ENCODE results near the gene ENGASE.

The ENGASE gene

DNA sequence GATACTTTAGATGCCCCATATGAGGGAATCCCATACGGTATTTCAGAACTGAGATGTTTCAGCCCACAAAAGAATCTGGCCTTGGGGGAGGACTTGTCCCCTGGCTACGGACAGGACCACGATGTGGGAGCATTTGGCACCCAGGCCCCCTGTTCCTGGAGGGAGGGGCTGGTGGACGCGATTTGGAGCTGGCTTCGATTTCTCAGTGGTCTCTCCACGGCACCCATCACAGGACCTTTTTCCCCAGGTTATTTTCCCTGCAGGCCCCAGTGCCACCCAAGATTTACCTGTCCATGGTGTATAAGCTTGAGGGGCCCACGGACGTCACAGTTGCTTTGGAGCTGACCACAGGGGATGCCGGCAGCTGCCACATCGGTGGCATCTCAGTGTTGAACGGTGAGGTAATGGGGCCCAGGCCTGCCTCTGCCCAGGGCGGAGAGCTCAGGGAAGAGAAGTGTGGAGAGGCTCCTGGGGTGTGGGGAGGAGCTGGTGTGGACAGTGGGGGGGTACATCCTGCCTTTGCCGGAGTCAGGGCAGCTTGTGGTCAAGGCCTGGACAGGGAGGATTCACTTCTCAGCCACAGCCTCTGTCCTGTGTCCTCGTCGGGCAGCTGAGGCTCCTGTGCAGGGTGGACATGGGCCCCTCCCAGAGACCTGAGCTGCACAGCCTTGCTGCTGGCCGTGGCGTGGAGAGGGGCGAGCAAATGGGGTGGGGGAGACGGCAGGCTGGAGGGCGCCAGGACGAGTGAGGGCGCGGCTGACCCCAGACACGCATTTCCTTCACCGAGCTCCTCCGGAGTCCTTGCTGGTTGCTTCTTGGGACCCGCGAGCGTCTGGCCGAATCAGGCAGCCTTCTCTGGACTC is 9.9 kb downstream of the ENGASE start:
- Histone ChIP-seq H3K36me3 (ENCODE audit: control insufficient read depth in 1 of 2, insufficient read depth in 2 of 2, low read length in 2 of 2) (peaks cover 10 to 56% of the 10 kb centered on the region in 2 donors), H3K27me3 (ENCODE audit: low read depth, low read length) (no peaks in the 10 kb centered on the region)

DNA sequence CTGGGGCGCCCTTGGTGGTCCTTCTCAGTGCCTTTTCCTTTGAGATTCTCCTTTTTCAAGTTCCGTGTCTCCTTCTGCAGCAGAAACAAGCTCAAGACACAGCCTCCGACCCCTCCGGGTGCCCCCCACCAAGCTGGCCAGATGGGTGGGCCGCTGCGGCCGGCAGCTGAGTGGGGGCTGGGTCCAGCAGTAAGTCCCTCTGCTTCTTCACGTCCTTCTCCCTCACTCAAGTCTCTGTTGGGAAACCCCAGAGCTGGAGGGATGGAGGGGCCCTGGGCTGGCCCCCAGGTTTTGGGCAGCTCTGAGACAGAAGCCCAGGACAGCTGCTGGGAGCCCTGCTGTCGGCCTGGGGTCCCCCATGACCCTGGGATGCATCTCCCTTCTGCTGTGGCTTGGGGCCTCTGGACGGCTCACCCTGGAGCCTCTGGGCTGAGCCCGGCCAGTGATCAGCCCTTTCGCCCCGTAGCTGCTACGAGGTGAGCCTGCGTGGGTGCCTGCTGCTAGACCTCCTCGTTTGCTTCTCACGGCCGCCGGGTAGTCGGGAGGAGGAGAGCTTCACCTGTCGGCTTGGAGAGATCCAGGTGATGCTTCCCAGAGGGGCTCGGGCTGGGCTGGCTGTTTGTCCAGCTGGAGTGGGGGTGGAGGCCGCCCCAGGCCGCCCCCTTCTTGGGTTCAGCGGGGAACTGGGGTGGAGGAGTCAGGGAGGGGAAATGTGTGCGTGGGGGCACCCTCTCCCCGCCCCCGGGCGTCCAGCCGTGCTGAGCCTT is 10.7 kb downstream of the ENGASE start:
- H3K27me3 ChIP-seq (ENCODE audit: low read depth, low read length) = no peaks in the 10 kb centered on the region
- no peak overlapping the region for H3K4me3 ChIP-seq (ENCODE audit: low read depth in 1 of 2, low read length in 2 of 2)
- no peaks in the 10 kb centered on the region for H3K4me1 ChIP-seq (ENCODE audit: control insufficient read depth in 1 of 2, insufficient read depth in 2 of 2, low read length in 2 of 2)
- peaks cover 4 to 48% of the 10 kb centered on the region in 2 donors for H3K36me3 ChIP-seq (ENCODE audit: control insufficient read depth in 1 of 2, insufficient read depth in 2 of 2, low read length in 2 of 2)
- H3K9me3 ChIP-seq (ENCODE audit: control insufficient read depth in 1 of 2, low read length in 2 of 2) = no peaks in the 10 kb centered on the region
- H3K27ac ChIP-seq (ENCODE audit: low read length) = no peak overlapping the region

More for the DNA sequence above, 9.9 kb downstream of the ENGASE start:
- Histone ChIP-seq H3K4me3 (ENCODE audit: low read depth in 1 of 2, low read length in 2 of 2) (no peak overlapping the region), H3K4me1 (ENCODE audit: control insufficient read depth in 1 of 2, insufficient read depth in 2 of 2, low read length in 2 of 2) (no peaks in the 10 kb centered on the region), H3K27ac (ENCODE audit: low read length) (no peak overlapping the region), H3K9me3 (ENCODE audit: control insufficient read depth in 1 of 2, low read length in 2 of 2) (no peaks in the 10 kb centered on the region)

DNA sequence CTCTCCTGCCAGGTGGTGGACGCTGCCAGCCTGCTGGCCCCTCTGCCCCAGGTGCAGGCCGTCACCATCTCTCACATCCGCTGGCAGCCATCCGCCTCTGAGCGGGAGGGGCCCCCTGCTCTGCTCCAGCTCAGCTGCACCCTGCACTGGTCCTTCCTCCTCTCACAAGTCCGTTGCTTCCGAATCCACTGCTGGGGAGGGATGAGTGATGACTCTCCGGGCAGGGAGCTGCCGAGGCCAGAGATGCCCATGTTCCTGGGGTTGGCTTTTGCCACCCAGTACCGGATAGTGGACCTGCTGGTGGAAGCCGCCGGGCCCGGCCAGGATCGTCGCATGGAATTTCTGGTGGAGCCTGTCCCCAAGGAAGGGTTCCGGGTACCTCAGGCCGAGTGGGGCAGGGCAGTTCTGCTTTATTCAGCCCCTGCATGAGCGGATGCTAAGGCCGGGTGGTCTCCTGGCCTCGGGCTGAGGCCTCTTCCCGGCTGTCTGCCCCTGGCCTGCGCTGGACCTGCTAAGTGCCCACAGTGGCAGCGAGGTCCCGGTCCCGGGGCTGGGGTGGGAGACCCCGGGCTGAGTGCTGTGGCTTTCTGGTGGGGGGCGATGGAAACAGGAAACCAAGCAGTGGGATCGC is 11.4 kb downstream of the ENGASE start:
- H3K9me3 ChIP-seq (ENCODE audit: control insufficient read depth in 1 of 2, low read length in 2 of 2) = no peaks in the 10 kb centered on the region
- H3K4me1 ChIP-seq (ENCODE audit: control insufficient read depth in 1 of 2, insufficient read depth in 2 of 2, low read length in 2 of 2) = no peaks in the 10 kb centered on the region
- no peaks in the 10 kb centered on the region for H3K27me3 ChIP-seq (ENCODE audit: low read depth, low read length)
- H3K27ac ChIP-seq (ENCODE audit: low read length) = no peak overlapping the region
- peaks cover 0 to 41% of the 10 kb centered on the region in 2 donors for H3K36me3 ChIP-seq (ENCODE audit: control insufficient read depth in 1 of 2, insufficient read depth in 2 of 2, low read length in 2 of 2)
- H3K4me3 ChIP-seq (ENCODE audit: low read depth in 1 of 2, low read length in 2 of 2) = no peak overlapping the region

DNA sequence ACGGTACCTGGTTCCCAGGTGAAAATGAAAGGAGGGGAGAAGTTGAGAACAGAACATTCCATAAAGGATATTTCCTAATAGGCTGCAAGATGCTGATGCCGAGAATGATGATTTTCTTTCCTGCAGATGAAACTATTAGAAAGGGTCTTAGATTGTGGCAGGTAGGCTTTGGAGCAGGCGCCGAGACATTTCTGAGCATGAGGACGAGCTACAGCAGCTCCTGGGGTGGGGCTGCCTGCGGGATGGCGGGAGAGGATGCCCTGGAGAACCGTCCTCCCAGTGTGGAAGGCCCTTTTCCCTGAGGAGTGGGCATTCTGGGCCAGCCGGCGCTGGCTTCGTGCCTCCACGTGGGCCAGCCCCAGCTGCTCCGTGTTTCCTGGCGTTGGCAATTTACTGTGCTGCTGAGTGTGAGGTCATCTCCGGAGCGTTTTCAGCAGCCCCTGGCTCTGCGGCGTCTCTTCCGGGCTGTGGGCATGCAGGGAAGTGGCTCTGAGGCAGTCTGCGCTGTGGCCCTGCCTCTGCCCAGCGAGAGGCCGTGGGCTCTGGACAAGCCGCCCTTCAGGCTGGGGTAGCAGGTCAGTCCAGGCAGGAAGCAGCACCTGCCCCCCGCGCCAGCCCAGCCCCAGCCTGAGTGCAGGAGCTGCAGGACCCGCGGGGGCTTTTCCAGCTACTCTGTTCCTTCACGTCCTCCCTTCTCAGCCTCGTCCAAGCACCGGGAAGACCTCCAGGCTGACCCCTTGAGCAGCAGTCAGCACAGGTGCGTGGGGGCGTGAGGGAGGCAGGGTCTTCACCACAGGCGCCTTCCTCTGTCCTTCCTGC is 12.2 kb downstream of the ENGASE start:
- Histone ChIP-seq H3K27ac (ENCODE audit: low read length) (no peak overlapping the region), H3K9me3 (ENCODE audit: control insufficient read depth in 1 of 2, low read length in 2 of 2) (no peaks in the 10 kb centered on the region), H3K36me3 (ENCODE audit: control insufficient read depth in 1 of 2, insufficient read depth in 2 of 2, low read length in 2 of 2) (peaks cover 0 to 41% of the 10 kb centered on the region in 2 donors), H3K4me1 (ENCODE audit: control insufficient read depth in 1 of 2, insufficient read depth in 2 of 2, low read length in 2 of 2) (no peaks in the 10 kb centered on the region), H3K27me3 (ENCODE audit: low read depth, low read length) (no peaks in the 10 kb centered on the region), H3K4me3 (ENCODE audit: low read depth in 1 of 2, low read length in 2 of 2) (no peak overlapping the region)

DNA sequence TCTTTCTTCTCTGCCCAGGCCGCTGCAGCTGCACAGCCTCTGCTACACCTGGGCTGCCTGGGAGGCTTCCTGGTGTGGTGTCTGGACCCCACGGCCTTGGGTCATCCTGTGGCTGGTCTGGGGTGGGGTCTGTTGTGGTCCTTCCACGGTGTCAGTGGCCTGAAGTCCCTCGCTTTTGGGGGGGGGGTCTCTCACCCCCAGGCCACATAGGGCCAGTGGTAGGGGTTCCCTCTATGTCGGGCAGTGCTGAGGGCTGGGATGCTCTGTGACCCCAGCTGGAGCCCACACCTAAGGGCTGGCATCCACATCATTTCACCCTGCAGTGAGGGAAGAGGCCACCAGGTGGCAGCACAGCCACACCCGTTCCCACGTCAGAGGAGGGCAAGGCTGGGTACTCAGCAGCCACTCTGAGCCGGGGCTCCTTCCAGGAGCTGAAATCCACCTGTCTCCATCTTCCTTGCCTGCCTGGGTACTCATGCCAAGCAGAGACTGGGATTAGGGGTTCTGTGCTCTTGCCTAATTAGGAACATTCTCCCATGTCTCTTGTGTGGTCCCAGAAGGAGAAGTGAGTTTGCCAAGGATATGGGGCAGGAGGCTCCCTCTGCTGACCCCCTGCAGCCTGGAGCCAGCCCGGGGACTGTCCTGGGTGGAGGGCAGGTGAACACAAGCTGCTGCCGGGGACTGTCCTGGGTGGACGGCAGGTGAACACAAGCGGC is 13.0 kb downstream of the ENGASE start:
- H3K27me3 ChIP-seq (ENCODE audit: low read depth, low read length) = no peaks in the 10 kb centered on the region
- no peak overlapping the region for H3K4me3 ChIP-seq (ENCODE audit: low read depth in 1 of 2, low read length in 2 of 2)
- H3K36me3 ChIP-seq (ENCODE audit: control insufficient read depth in 1 of 2, insufficient read depth in 2 of 2, low read length in 2 of 2) = peaks cover 0 to 34% of the 10 kb centered on the region in 2 donors
- H3K4me1 ChIP-seq (ENCODE audit: control insufficient read depth in 1 of 2, insufficient read depth in 2 of 2, low read length in 2 of 2) = no peaks in the 10 kb centered on the region
- H3K9me3 ChIP-seq (ENCODE audit: control insufficient read depth in 1 of 2, low read length in 2 of 2) = no peaks in the 10 kb centered on the region
- no peak overlapping the region for H3K27ac ChIP-seq (ENCODE audit: low read length)

DNA sequence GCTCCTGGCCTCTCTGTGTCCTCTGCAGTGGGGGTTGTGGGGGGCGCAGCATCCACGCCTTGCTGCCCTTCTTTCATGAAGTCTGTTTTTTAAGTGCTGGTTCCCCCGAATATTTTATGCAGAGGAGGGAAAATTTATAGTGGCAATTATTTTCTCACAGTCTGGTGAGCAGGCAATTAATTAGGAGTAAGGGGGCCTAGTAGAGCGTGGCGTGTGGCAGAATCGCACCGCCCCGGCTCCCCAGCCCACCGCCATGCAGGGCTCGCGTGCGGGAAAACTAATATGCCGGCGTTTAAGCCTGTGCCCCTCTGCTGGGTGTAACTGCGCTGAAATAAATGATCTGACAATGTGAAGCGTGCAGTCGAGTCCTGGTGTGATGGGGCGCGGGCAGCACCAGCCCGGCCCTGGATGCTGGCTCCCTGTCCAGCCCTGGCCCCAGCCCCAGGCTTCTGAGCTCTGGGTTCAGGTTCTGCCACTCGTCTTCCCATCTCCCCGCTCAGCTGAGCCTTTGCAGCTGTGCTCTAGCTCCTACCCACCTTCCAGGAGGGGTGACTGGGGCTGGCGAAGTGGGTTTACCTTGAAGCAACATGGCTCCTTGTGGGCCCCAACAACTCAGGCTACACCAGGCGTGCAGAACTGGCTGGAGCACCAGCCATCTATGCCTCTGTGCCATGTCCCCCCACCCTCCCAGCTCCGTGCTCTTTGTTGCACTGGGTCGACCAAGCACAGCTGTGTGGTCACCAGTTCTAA is 13.8 kb downstream of the ENGASE start:
- H3K9me3 ChIP-seq (ENCODE audit: control insufficient read depth in 1 of 2, low read length in 2 of 2) = no peaks in the 10 kb centered on the region
- H3K27me3 ChIP-seq (ENCODE audit: low read depth, low read length) = no peaks in the 10 kb centered on the region
- H3K27ac ChIP-seq (ENCODE audit: low read length) = no peak overlapping the region
- H3K36me3 ChIP-seq (ENCODE audit: control insufficient read depth in 1 of 2, insufficient read depth in 2 of 2, low read length in 2 of 2) = peaks cover 0 to 32% of the 10 kb centered on the region in 2 donors
- H3K4me1 ChIP-seq (ENCODE audit: control insufficient read depth in 1 of 2, insufficient read depth in 2 of 2, low read length in 2 of 2) = no peaks in the 10 kb centered on the region
- no peak overlapping the region for H3K4me3 ChIP-seq (ENCODE audit: low read depth in 1 of 2, low read length in 2 of 2)

DNA sequence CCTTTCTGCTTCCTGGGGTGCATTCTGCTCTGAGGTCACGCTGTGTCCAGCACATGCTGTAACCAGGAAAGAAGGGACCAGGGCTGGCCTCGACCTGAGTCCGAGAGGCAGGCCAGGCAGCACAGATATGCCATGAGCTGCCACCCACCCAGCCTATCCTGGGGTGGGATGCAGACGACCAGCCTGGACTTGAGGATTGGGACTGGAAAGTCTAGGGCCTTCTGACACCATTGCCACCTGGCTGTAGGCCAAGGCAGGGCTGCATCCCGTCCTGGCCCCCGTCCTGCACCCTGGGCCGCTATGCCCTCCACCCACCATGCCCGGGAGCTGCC is 14.3 kb downstream of the ENGASE start:
- no peaks in the 10 kb centered on the region for H3K27me3 ChIP-seq (ENCODE audit: low read depth, low read length)

DNA sequence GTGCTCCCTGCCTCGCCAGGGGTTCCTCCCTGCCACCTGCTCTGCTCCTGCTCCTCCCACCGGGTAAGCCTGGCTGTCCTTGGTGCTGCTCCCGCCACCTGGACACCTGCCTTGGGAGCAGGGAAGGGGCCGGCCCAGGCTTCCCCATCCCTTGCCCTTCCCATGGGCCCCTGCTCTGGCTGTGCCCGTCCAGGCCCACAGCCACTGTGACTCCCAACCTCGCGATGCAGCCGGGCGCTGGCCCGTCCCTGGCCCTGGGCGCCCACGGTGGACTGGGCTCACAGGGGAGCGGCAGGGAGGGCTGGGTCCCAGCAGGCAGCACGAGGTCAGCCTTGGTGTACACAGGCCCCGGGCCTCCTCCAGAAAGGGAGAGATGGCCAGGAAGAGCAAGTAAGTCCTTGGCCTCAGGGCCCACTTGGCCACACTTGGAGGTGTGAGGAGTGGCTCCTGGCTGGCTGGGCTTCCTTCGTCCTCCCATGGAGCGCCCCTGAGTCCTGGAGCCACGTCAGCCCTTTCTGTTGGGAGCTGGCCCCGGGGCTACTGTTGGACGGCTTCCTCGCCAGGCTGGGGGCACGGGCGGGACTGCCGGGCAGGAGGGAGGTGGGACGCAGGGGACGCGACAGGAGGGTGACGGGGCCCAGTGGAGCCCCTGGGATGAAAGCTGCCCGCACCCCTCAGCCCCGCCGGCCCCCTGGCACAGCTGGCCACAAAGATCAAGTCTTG is 15.3 kb downstream of the ENGASE start:
- H3K4me3 ChIP-seq (ENCODE audit: low read depth in 1 of 2, low read length in 2 of 2) = no peak overlapping the region
- H3K9me3 ChIP-seq (ENCODE audit: control insufficient read depth in 1 of 2, low read length in 2 of 2) = no peaks in the 10 kb centered on the region
- H3K27ac ChIP-seq (ENCODE audit: low read length) = no peak overlapping the region
- H3K4me1 ChIP-seq (ENCODE audit: control insufficient read depth in 1 of 2, insufficient read depth in 2 of 2, low read length in 2 of 2) = no peaks in the 10 kb centered on the region
- peaks cover 3% of the 10 kb centered on the region for H3K27me3 ChIP-seq (ENCODE audit: low read depth, low read length)
- H3K36me3 ChIP-seq (ENCODE audit: control insufficient read depth in 1 of 2, insufficient read depth in 2 of 2, low read length in 2 of 2) = peaks cover 0 to 18% of the 10 kb centered on the region in 2 donors

More for the DNA sequence above, 14.3 kb downstream of the ENGASE start:
- peaks cover 0 to 27% of the 10 kb centered on the region in 2 donors for H3K36me3 ChIP-seq (ENCODE audit: control insufficient read depth in 1 of 2, insufficient read depth in 2 of 2, low read length in 2 of 2)
- H3K4me1 ChIP-seq (ENCODE audit: control insufficient read depth in 1 of 2, insufficient read depth in 2 of 2, low read length in 2 of 2) = no peaks in the 10 kb centered on the region
- H3K27ac ChIP-seq (ENCODE audit: low read length) = no peak overlapping the region
- no peaks in the 10 kb centered on the region for H3K9me3 ChIP-seq (ENCODE audit: control insufficient read depth in 1 of 2, low read length in 2 of 2)
- no peak overlapping the region for H3K4me3 ChIP-seq (ENCODE audit: low read depth in 1 of 2, low read length in 2 of 2)

DNA sequence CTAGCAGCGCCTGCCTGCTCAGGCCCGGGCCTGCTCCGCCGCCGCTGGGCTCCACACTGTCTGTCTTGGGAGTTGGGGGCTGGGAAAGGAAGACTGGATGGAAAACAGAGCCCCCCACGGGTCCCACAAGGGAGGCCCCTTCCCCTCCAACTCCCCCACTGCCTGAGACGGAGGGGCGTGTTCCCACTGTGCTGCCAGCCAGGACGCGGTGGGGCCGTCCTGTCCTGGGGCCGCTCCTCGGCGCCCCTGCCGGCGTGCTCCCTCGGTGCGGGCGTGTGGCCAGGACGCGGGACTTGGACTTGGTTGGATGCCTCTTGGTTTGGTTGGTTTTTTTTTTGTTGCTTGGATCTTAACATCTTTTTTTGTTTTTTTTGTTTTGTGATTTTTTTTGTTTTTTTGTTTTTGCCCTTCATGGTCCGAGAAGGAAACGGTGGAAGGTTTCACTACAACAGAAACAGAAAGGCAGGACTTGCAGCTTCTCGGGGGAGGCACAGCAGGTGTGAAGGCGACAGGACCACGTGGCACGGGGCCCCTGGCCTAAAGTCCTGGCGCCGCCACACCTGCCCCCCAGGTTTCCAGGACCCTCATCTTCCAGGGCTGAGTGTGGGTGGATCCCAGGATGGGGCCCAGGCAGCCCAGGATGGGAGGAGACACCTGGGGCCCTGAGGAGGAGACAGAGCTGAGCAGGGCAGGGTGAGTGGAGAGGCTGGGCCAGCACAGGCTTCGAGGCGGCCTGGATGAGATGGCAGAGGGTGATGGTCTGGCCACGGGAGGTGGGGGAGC is 16.0 kb downstream of the ENGASE start:
- Histone ChIP-seq H3K9me3 (ENCODE audit: control insufficient read depth in 1 of 2, low read length in 2 of 2) (no peaks in the 10 kb centered on the region), H3K36me3 (ENCODE audit: control insufficient read depth in 1 of 2, insufficient read depth in 2 of 2, low read length in 2 of 2) (peaks cover 0 to 10% of the 10 kb centered on the region in 2 donors), H3K4me3 (ENCODE audit: low read depth in 1 of 2, low read length in 2 of 2) (no peak overlapping the region), H3K4me1 (ENCODE audit: control insufficient read depth in 1 of 2, insufficient read depth in 2 of 2, low read length in 2 of 2) (no peaks in the 10 kb centered on the region), H3K27ac (ENCODE audit: low read length) (no peak overlapping the region), H3K27me3 (ENCODE audit: low read depth, low read length) (peaks cover 4% of the 10 kb centered on the region)

All from muscle layer of duodenum (tissue), 2 donors.